DND-41 (cell line): ENCODE results near the gene PHF21B.

ENCODE experiments used
- CTCF ChIP-seq: IDR thresholded peaks from 2 replicates; pipeline ENCODE4 v1.5.1; 2012; ENCODE audit warnings: borderline replicate concordance, low read length, moderate library complexity, mild to moderate bottlenecking; ENCODE audit not compliant: poor library complexity, severe bottlenecking; ENCODE audit errors: extremely low read depth
- EZH2 ChIP-seq: IDR thresholded peaks from 3 replicates; pipeline ENCODE4 v1.6.1; 2012; ENCODE audit warnings: borderline replicate concordance, low read depth, mild to moderate bottlenecking, moderate library complexity, low read length, inconsistent platforms; ENCODE audit not compliant: severe bottlenecking

DNA sequence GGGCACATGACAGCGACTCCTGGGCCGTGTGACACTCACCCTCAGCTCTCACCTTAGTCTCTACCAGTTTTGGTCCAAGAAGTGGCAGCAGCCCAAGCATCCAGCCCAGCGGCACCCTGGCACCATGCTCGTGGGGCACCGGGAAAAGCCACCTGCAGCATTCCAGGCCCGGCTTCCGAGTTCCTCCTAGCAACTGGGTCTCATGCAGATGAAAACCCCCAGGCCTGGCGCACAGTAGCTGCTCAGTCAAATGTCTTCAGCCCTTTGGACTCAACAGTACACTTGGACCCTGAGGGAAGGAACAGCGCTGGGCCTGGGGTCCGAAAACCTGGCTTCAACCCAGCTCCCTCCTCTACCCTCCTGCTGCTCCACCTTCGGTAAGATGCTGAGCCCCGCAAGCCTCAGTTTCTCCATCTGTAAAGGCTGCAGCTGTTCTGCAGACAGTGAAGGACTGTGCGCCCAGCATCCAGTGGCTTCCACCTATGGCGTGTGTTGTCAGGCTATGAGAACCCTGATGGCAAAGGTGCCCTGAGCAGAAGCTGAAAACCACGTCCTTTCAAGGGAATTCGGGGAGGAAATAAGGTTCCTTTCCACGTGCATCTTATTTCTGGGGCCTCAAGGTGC lies 66.0 kb downstream of the PHF21B start:
- TF ChIP-seq EZH2 (no peak), CTCF (no peak)
